Gastrocnemius medialis (tissue), 4 donors: ENCODE results near the gene PACRGL. TPM values are rescaled to one million over a fixed set of nuclear protein-coding genes. Genes with fewer than 3 reads are reported as not detected.
A peak's percentile ranks its signal among the peaks of the same experiment; 100 is the strongest.

Source experiments
- ATAC-seq, 2 donors: fragments of 150-250 bp; one replicate each; pipeline ENCODE4 v1.9.1; 2016
- DNase-seq, 2 donors: peaks; one replicate each; pipeline ENCODE4 v3.0.0-alpha.2; 2019
- H3K27ac ChIP-seq, 4 donors: fragments of 200-600 bp; sonication (generic); 1 replicate in 1 of 4; 2 replicates in 3 of 4; pipeline ENCODE4 v1.5.1; 2016 to 2018; ENCODE audit warnings: mild to moderate bottlenecking in 2 of 4, moderate library complexity in 1 of 4
- H3K27me3 ChIP-seq, 3 donors: fragments of 200-600 bp; sonication (generic) in 2 of 3; 1 replicate in 1 of 3; 2 replicates in 2 of 3; pipeline versions ENCODE4 v1.5.1 to v1.6.0; 2016 to 2019; ENCODE audit warnings: mild to moderate bottlenecking in 1 of 3, moderate library complexity in 1 of 3
- H3K36me3 ChIP-seq, 2 donors: fragments of 200-600 bp; sonication (generic) in 1 of 2; one replicate each; pipeline ENCODE4 v1.5.1; 2017 to 2018
- H3K4me1 ChIP-seq, 2 donors: fragments of 200-600 bp; sonication (generic) in 1 of 2; one replicate each; pipeline ENCODE4 v1.5.1; 2016 to 2017; ENCODE audit warnings: mild to moderate bottlenecking in 2 of 2
- H3K4me3 ChIP-seq, 4 donors: fragments of 200-600 bp; sonication (generic) in 3 of 4; 1 replicate in 1 of 4; 2 replicates in 3 of 4; pipeline ENCODE4 v1.5.1; 2016 to 2019; ENCODE audit warnings: mild to moderate bottlenecking in 2 of 4
- H3K9me3 ChIP-seq, 3 donors: fragments of 200-600 bp; sonication (generic) in 2 of 3; 1 replicate in 1 of 3; 2 replicates in 2 of 3; pipeline ENCODE4 v1.5.1; 2016 to 2019
- POLR2A ChIP-seq, 2 donors: fragments of 450-650 bp; IDR thresholded peaks; one replicate each; pipeline ENCODE4 v1.6.1; 2017; ENCODE audit warnings: antibody characterized with exemption in 2 of 2, mild to moderate bottlenecking in 2 of 2, moderate library complexity in 2 of 2
- in situ Hi-C, 4 donors: fragments of 200-750 bp; cut with MboI; loops; one replicate each; pipeline versions ENCODE4 v1.15.0 to v1.8.0; 2017; ENCODE audit warnings: low sequenced_read_pairs in 4 of 4
- intact Hi-C: fragments of 100-400 bp; cut with DNase I; formaldehyde crosslinking; loops from one replicate; pipeline ENCODE4 v1.15.1; 2023; ENCODE audit warnings: low total_unique reads
- total RNA-seq, 4 donors: library from RNA; depleted of rRNA; stranded (reverse); fragments of >200 nt; gene quantifications; one replicate each; pipeline versions ENCODE4 v1.1.0 to v1.2.3, GENCODE V29; 2016
- TF ChIP-seq, protein P1 (sequence below), 5 experiments: fragments of 450-650 bp in 3 of 5; fragments of 200-600 bp in 2 of 5; sonication (generic) in 2 of 5; IDR thresholded peaks in 4 of 5; conservative IDR thresholded peaks in 1 of 5; 1 replicate in 4 of 5; 2 replicates in 1 of 5; pipeline ENCODE4 v1.5.1; 2016 to 2019; ENCODE audit warnings: antibody characterized with exemption in 5 of 5, mild to moderate bottlenecking in 3 of 5, moderate library complexity in 3 of 5

The PACRGL gene
- total RNA-seq, 4 donors from 2014 or later, result 10.7 to 23.1 (median 14.0) TPM

DNA sequence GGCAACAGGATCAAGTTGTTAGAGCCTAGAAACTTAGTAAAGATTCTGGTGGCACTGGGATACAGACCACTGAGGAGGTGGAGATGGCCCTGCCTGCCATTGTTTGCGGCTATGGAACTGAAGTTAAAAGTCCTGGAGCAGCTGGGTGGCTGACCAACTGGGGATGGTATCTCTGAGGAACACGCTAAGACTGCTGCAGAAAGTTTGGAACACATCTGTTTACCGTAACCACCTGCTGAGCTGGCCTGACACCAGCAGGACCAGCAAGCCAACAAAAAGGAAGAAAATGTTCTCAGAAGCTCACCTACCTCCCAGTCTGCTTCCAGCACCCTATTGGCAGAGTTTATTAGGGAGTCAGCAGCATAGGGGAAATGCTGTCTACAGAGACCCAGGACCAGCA lies 17.4 kb upstream of the PACRGL start:
- no peaks in the 10 kb centered on the region for H3K9me3 ChIP-seq
- in situ Hi-C loops, result loop anchor here (10.0 to 25.0 kb wide), 4 partner anchors 258 to 1998 kb away; no protein-coding TSS in a partner anchor
- H3K4me3 ChIP-seq, result no peak overlapping the region
- intact Hi-C loops, result loop anchor here (5.0 kb wide), 1 partner anchor 1461 kb away; no protein-coding TSS in a partner anchor
- H3K4me1 ChIP-seq, result no peaks in the 10 kb centered on the region
- H3K27ac ChIP-seq, result no peak overlapping the region
- DNase-seq (no peak), ATAC-seq (no peak)
- H3K36me3 ChIP-seq, result no peaks in the 10 kb centered on the region
- peaks cover 0 to under 1% (median 0%) of the 10 kb centered on the region in 3 donors for H3K27me3 ChIP-seq
- TF ChIP-seq, protein P1, sequence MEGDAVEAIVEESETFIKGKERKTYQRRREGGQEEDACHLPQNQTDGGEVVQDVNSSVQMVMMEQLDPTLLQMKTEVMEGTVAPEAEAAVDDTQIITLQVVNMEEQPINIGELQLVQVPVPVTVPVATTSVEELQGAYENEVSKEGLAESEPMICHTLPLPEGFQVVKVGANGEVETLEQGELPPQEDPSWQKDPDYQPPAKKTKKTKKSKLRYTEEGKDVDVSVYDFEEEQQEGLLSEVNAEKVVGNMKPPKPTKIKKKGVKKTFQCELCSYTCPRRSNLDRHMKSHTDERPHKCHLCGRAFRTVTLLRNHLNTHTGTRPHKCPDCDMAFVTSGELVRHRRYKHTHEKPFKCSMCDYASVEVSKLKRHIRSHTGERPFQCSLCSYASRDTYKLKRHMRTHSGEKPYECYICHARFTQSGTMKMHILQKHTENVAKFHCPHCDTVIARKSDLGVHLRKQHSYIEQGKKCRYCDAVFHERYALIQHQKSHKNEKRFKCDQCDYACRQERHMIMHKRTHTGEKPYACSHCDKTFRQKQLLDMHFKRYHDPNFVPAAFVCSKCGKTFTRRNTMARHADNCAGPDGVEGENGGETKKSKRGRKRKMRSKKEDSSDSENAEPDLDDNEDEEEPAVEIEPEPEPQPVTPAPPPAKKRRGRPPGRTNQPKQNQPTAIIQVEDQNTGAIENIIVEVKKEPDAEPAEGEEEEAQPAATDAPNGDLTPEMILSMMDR (IDR thresholded peaks at IDR 0.05 in 4 of 5, conservative IDR thresholded peaks at IDR 0.05 in 1 of 5), result no peak
- no peak for TF ChIP-seq POLR2A (IDR thresholded peaks at IDR 0.05)

DNA sequence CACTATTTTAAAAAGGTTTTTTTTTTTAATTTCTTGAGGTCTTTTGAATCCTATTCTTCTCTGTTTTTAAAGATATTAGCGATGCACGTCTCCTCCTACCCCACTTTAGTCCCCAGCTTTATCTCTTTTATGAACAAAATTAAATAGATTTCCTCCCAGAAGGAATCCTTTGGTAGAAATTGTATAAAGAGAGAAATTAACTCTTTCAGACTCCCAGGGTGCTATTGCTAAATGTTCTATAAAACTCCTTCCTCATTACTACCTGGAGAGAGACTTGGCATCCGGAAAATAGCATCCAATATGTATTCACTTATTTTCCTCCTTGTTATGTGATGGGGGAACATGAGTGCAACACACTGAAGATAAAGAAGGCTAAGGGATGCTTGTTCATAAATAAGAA lies 16.5 kb upstream of the PACRGL start:
- Histone ChIP-seq H3K4me1 (no peaks in the 10 kb centered on the region), H3K27me3 (no peaks in the 10 kb centered on the region), H3K9me3 (no peaks in the 10 kb centered on the region), H3K36me3 (no peaks in the 10 kb centered on the region), H3K27ac (no peak overlapping the region), H3K4me3 (no peak overlapping the region)
- ATAC-seq, result no peak
- intact Hi-C loops (loop anchor here (2.0 to 5.0 kb wide), 3 partner anchors 265 to 1995 kb away; no protein-coding TSS in a partner anchor), in situ Hi-C loops (loop anchor here (10.0 to 25.0 kb wide), 4 partner anchors 259 to 1999 kb away; no protein-coding TSS in a partner anchor)
- DNase-seq, result no peak
- TF ChIP-seq POLR2A (IDR thresholded peaks at IDR 0.05), result no peak
- TF ChIP-seq, protein P1 (IDR thresholded peaks at IDR 0.05 in 4 of 5, conservative IDR thresholded peaks at IDR 0.05 in 1 of 5), result no peak

DNA sequence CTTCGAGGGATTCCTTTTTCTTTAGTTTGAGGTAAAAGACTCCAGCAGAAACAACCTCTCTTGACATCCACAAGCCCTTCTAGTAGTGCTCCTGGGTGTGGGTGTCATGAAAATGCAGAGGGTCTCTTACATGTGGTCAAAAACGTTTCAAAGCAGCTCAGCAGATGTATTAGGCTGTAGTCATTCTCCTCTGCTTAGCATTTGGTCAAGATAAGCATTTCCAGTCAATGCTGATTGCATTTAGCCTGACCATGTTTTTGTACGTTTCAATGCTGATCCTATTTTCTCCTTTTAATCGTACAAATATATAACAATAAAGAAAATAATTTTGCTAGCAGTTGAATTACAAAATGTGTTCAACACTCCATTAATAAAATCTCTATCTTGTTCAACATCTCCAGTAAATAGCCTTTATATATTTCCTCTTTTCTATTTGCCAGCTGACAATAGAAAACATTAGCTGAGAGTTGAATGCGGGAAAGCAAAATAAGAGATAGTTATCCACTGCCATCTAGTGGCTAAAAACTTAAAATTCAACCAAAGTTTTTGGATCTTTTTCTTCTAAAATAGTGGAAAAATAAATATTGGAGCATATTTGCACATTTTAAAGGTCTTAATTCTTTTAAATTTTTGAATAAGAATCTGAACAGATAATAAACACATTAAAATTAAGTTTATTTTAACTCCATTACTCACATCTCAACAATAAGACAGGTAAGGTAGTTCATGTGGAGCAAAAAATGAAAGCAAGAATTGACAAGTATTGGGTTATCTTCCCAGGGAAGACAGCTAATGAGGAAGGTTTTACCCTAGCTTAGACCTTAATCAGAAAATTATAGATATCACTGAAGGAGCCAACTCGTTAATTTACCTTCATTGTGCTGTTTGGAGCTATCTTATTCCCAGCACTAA lies 15.2 kb upstream of the PACRGL start:
- Histone ChIP-seq H3K27me3 (no peaks in the 10 kb centered on the region), H3K27ac (no peak overlapping the region), H3K4me1 (no peaks in the 10 kb centered on the region), H3K4me3 (no peak overlapping the region), H3K36me3 (no peaks in the 10 kb centered on the region), H3K9me3 (no peaks in the 10 kb centered on the region)
- intact Hi-C loops, result loop anchor here (2.0 to 5.0 kb wide), 3 partner anchors 266 to 1996 kb away; no protein-coding TSS in a partner anchor
- no peak for TF ChIP-seq POLR2A (IDR thresholded peaks at IDR 0.05)
- TF ChIP-seq, protein P1 (IDR thresholded peaks at IDR 0.05 in 4 of 5, conservative IDR thresholded peaks at IDR 0.05 in 1 of 5), result peak; percentile 29 to 66 (median 46)
- DNase-seq, result no peak
- ATAC-seq, result no peak
- in situ Hi-C loops, result loop anchor here (10.0 to 25.0 kb wide), 4 partner anchors 260 to 2000 kb away; no protein-coding TSS in a partner anchor

DNA sequence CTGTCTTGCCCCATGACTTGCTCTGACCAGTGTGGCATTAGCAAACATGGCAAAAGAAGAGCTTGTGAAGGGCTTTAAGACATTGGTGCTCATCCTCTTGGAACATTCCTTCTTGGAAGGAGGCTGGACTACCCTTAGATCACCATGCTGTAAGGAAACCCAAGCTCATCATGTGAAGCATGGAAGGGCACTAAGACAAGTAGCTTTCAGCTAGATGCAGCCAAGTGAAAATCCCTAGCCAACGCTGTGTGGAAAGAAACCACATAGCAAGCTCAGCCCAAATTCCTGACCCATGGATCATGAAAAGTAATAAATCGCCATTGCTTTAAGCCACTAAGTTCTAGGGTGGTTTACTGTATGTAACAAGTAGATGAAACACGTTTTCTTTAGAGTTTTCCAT lies 12.4 kb upstream of the PACRGL start:
- in situ Hi-C loops, result loop anchor here (10.0 to 25.0 kb wide), 4 partner anchors 263 to 2003 kb away; no protein-coding TSS in a partner anchor
- no peak for TF ChIP-seq POLR2A (IDR thresholded peaks at IDR 0.05)
- TF ChIP-seq, protein P1 (IDR thresholded peaks at IDR 0.05 in 4 of 5, conservative IDR thresholded peaks at IDR 0.05 in 1 of 5), result no peak
- Histone ChIP-seq H3K27me3 (no peaks in the 10 kb centered on the region), H3K27ac (no peak overlapping the region), H3K4me1 (no peaks in the 10 kb centered on the region), H3K36me3 (no peaks in the 10 kb centered on the region), H3K9me3 (no peaks in the 10 kb centered on the region), H3K4me3 (no peak overlapping the region)
- ATAC-seq (no peak), DNase-seq (no peak)
- intact Hi-C loops, result no loop called here
